Measurements from ENCODE around the gene NCKIPSD. TPM values are rescaled to one million over a fixed set of nuclear protein-coding genes. Genes with fewer than 3 reads are reported as not detected.

The NCKIPSD gene
- total RNA-seq, 1 donor from 2014 or later: 18.3 TPM

- Histone ChIP-seq H3K27ac (ENCODE audit: low read depth, low read length) (no peak overlapping the region), H2AFZ (ENCODE audit: low read depth, low read length) (no peak overlapping the region), H3K79me2 (ENCODE audit: insufficient read depth, low read length) (no peaks in the 10 kb centered on the region), H3K9me3 (ENCODE audit: insufficient read depth, low read depth, low read length) (no peaks in the 10 kb centered on the region), H3K36me3 (ENCODE audit: insufficient read depth, low read length) (no peaks in the 10 kb centered on the region), H3K4me2 (ENCODE audit: low read length) (no peak overlapping the region), H4K20me1 (ENCODE audit: insufficient read depth, low read length) (no peaks in the 10 kb centered on the region), H3K27me3 (ENCODE audit: insufficient read depth, low read length) (no peaks in the 10 kb centered on the region), H3K4me1 (ENCODE audit: insufficient read depth, low read length) (no peaks in the 10 kb centered on the region), H3K9ac (ENCODE audit: low read length) (no peak overlapping the region), H3K4me3 (ENCODE audit: insufficient read depth, low read depth, low read length) (no peak overlapping the region)
- Mint-ChIP-seq H3K27ac (ENCODE audit: unreplicated experiment) (no peak overlapping the region), H3K4me1 (ENCODE audit: low read depth, unreplicated experiment) (no peaks in the 10 kb centered on the region), H3K9me3 (ENCODE audit: unreplicated experiment) (no peaks in the 10 kb centered on the region), H3K36me3 (ENCODE audit: low read depth, unreplicated experiment) (peaks cover 18% of the 10 kb centered on the region), H3K27me3 (ENCODE audit: low read depth, unreplicated experiment) (peaks cover 17% of the 10 kb centered on the region), H3K4me3 (ENCODE audit: unreplicated experiment) (no peak overlapping the region)
- FAIRE-seq (no peak), DNase-seq (ENCODE audit: low read depth) (no peak)
- TF ChIP-seq EZH2 (IDR thresholded peaks at IDR 0.05; ENCODE audit: insufficient read depth, low read length): no peak
- no peak for TF ChIP-seq CTCF (IDR thresholded peaks at IDR 0.05; ENCODE audit: insufficient read depth, low read depth, low read length)
These were observed 37.4 kb downstream of the NCKIPSD start for GRCh38 chr3:48648188-48648850.

- Mint-ChIP-seq H3K4me1 (ENCODE audit: low read depth, unreplicated experiment) (no peaks in the 10 kb centered on the region), H3K27me3 (ENCODE audit: low read depth, unreplicated experiment) (peaks cover 16% of the 10 kb centered on the region), H3K27ac (ENCODE audit: unreplicated experiment) (no peak overlapping the region), H3K9me3 (ENCODE audit: unreplicated experiment) (no peaks in the 10 kb centered on the region), H3K4me3 (ENCODE audit: unreplicated experiment) (no peak overlapping the region), H3K36me3 (ENCODE audit: low read depth, unreplicated experiment) (peaks cover 19% of the 10 kb centered on the region)
- no peaks in the 10 kb centered on the region for H3K9me3 ChIP-seq (ENCODE audit: insufficient read depth, low read depth, low read length)
- TF ChIP-seq EZH2 (IDR thresholded peaks at IDR 0.05; ENCODE audit: insufficient read depth, low read length) (no peak), CTCF (IDR thresholded peaks at IDR 0.05; ENCODE audit: insufficient read depth, low read depth, low read length) (no peak)
- H3K4me3 ChIP-seq (ENCODE audit: insufficient read depth, low read depth, low read length): no peak overlapping the region
- DNase-seq (ENCODE audit: low read depth): no peak
- no peaks in the 10 kb centered on the region for H4K20me1 ChIP-seq (ENCODE audit: insufficient read depth, low read length)
- no peaks in the 10 kb centered on the region for H3K36me3 ChIP-seq (ENCODE audit: insufficient read depth, low read length)
- no peak overlapping the region for H3K4me2 ChIP-seq (ENCODE audit: low read length)
- H3K4me1 ChIP-seq (ENCODE audit: insufficient read depth, low read length): no peaks in the 10 kb centered on the region
- no peak for FAIRE-seq
- H3K9ac ChIP-seq (ENCODE audit: low read length): no peak overlapping the region
- no peak overlapping the region for H3K27ac ChIP-seq (ENCODE audit: low read depth, low read length)
- H3K27me3 ChIP-seq (ENCODE audit: insufficient read depth, low read length): no peaks in the 10 kb centered on the region
- H3K79me2 ChIP-seq (ENCODE audit: insufficient read depth, low read length): no peaks in the 10 kb centered on the region
- no peak overlapping the region for H2AFZ ChIP-seq (ENCODE audit: low read depth, low read length)
These were observed 38.0 kb downstream of the NCKIPSD start for GRCh38 chr3:48647714-48648113.

Data from astrocyte (in vitro differentiated cells and primary cell).